ENCODE data around the gene TPGS2.

TPGS2 gene

DNA sequence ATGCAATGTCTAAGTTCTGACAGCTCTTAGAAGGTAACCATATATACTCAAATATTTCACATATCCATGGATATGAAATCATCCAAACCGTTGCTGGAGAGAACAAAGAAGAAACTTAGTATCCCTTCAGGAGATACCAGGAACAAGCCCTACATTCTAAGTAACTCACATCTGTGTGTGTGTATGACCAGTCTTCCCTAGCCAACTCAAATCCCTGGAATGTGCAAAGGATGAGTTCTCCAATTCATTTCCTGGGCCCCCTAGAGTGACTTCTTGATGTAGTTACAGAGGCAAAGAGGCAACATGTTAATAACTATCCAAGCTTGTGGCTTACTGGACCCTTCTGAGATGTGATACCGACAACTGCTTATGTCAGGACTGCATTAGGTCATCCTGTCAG lies 20.1 kb downstream of the TPGS2 start:
- TF ChIP-seq SNAI2 (CRISPR knock-in tag; IDR thresholded peaks at IDR 0.05) (no peak), TSHZ2 (CRISPR knock-in tag; IDR thresholded peaks at IDR 0.05) (no peak), PATZ1 (CRISPR knock-in tag; IDR thresholded peaks at IDR 0.05; ENCODE audit: borderline replicate concordance) (no peak), CREB5 (CRISPR knock-in tag; IDR thresholded peaks at IDR 0.05; ENCODE audit: low read depth) (no peak), ZFP30 (CRISPR knock-in tag; IDR thresholded peaks at IDR 0.05) (no peak), POU6F1 (CRISPR knock-in tag; IDR thresholded peaks at IDR 0.05; ENCODE audit: borderline replicate concordance, low read depth) (no peak), TCF4 (CRISPR knock-in tag; IDR thresholded peaks at IDR 0.05; ENCODE audit: borderline replicate concordance) (no peak)
- TF ChIP-seq, protein P1, sequence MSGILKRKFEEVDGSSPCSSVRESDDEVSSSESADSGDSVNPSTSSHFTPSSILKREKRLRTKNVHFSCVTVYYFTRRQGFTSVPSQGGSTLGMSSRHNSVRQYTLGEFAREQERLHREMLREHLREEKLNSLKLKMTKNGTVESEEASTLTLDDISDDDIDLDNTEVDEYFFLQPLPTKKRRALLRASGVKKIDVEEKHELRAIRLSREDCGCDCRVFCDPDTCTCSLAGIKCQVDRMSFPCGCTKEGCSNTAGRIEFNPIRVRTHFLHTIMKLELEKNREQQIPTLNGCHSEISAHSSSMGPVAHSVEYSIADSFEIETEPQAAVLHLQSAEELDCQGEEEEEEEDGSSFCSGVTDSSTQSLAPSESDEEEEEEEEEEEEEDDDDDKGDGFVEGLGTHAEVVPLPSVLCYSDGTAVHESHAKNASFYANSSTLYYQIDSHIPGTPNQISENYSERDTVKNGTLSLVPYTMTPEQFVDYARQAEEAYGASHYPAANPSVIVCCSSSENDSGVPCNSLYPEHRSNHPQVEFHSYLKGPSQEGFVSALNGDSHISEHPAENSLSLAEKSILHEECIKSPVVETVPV (CRISPR knock-in tag; IDR thresholded peaks at IDR 0.05), result no peak
- peak; percentile 37 for ATAC-seq

DNA sequence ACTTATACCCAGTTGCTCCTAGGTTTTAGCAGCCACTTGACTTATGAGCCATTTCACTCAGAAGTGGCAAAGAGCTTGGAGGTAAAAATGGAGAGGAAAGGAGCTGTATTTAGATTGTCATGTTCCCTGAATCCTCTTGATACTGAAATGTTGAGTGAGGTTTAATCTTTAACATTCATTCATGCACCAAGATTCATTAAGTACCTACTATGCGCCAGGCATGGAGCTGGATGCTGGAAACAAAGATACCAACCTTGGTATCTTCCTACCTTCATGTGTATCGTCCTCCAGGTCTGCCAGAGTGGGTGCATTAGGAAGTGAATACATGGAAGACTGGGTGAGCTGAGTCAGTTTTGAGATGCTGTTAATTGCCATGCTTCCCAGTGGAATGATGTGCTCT lies 23.7 kb downstream of the TPGS2 start:
- no peak for TF ChIP-seq ZC3H10 (CRISPR knock-in tag; IDR thresholded peaks at IDR 0.05)
- no peak for TF ChIP-seq ZNF8 (CRISPR knock-in tag; IDR thresholded peaks at IDR 0.05)
- ATAC-seq, result no peak

- no peak for ATAC-seq
- TF ChIP-seq OSR1 (CRISPR knock-in tag; IDR thresholded peaks at IDR 0.05) (no peak), ZFP30 (CRISPR knock-in tag; IDR thresholded peaks at IDR 0.05) (no peak), ZC3H10 (CRISPR knock-in tag; IDR thresholded peaks at IDR 0.05) (no peak), TCF4 (CRISPR knock-in tag; IDR thresholded peaks at IDR 0.05; ENCODE audit: borderline replicate concordance) (no peak), PATZ1 (CRISPR knock-in tag; IDR thresholded peaks at IDR 0.05; ENCODE audit: borderline replicate concordance) (no peak), GLIS3 (CRISPR knock-in tag; IDR thresholded peaks at IDR 0.05) (no peak), SNAI2 (CRISPR knock-in tag; IDR thresholded peaks at IDR 0.05) (no peak), POU6F1 (CRISPR knock-in tag; IDR thresholded peaks at IDR 0.05; ENCODE audit: borderline replicate concordance, low read depth) (no peak), TOX (CRISPR knock-in tag; IDR thresholded peaks at IDR 0.05; ENCODE audit: borderline replicate concordance) (no peak), ZNF8 (CRISPR knock-in tag; IDR thresholded peaks at IDR 0.05) (no peak), TSHZ2 (CRISPR knock-in tag; IDR thresholded peaks at IDR 0.05) (no peak), BACH2 (CRISPR knock-in tag; IDR thresholded peaks at IDR 0.05; ENCODE audit: borderline replicate concordance) (no peak), ESRRG (CRISPR knock-in tag; IDR thresholded peaks at IDR 0.05) (no peak), RARB (CRISPR knock-in tag; IDR thresholded peaks at IDR 0.05) (no peak), PPARA (CRISPR knock-in tag; IDR thresholded peaks at IDR 0.05; ENCODE audit: borderline replicate concordance) (no peak)
- TF ChIP-seq, protein P1 (CRISPR knock-in tag; IDR thresholded peaks at IDR 0.05), result no peak
These were observed 29.9 kb downstream of the TPGS2 start for GRCh38 chr18:36798738-36799473.

Measured in SK-N-SH treated with all-trans-retinoic acid at 6 μM for 48 hours (cell line).